NCI-H1092 (cell line): ENCODE measurements around the gene QRFPR.
A peak's percentile ranks its signal among the peaks of the same experiment; 100 is the strongest.
"Not testable (repeated sequence)": the region's sequence is repeated elsewhere in the genome, so short reads cannot be mapped to it uniquely, and the experiment has no call there.

Experiments used
- DNase-seq: peaks from one replicate; lab custom pipeline; 2025; lab: John Stamatoyannopoulos, UW

Gene QRFPR

DNA sequence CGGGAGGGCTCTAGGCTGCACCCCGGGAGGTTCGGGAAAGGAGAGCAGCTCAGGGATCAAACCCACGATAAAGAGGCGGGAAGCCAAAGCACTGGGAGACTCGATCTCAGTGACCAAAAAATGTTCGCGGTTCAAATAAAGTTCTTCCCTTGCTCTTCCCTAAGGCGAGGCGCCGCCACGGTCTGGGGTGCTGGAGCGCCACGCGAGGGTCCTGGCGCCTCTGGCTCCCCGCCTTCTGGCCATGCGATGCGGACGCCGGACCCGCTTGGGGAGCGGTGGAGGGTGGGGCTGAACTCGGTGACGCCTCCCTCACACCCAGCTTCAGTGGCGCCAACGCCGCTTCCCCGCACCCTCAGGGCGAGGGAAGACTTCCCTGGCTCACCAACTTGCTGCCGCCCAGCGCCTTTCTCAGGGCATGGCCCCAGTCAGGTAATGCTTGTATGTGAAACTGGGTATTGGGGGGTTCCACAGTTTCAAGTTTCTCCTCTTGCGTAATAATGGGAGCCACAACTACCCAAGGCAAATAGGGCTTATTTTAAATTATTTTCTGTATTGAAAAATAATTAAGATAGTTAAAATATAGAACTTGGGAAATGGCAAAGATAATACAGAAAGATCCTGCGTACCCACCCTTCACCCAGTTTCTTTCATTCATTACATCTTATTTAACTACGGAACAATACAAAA is at the start of gene QRFPR:
Gene QRFPR, minus strand, starts transcription at position 243 of the 687 bp plus-strand sequence. CDS start 371 bp downstream, outside the sequence.
- DNase-seq: no peak

DNA sequence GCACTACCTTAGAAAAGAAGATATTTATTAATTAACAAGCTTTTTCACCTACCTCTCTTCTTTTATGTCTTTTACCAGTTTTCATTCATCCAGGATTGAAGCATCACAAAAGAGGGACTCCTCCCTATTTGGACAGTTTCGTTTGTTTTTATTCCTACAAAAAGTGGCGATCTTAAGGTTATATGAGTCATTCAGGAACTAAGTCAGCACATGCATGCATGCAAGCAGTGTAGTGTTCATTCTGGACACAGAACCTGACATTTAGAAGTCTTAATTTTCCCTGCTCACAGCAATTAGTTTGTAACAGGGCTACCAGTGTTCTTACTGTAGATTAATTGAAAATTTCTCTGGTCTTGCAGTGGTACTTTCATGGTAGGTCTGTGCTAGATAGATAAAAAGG is 47.9 kb upstream of the QRFPR start:
- DNase-seq: no peak

- DNase-seq: peak; percentile 26
Observed at GRCh38 chr4:121421594-121421993, 40.8 kb upstream of the QRFPR start.

GRCh38 chr4:121411151-121411744 is 30.4 kb upstream of the QRFPR start:
- DNase-seq: no peak

DNA sequence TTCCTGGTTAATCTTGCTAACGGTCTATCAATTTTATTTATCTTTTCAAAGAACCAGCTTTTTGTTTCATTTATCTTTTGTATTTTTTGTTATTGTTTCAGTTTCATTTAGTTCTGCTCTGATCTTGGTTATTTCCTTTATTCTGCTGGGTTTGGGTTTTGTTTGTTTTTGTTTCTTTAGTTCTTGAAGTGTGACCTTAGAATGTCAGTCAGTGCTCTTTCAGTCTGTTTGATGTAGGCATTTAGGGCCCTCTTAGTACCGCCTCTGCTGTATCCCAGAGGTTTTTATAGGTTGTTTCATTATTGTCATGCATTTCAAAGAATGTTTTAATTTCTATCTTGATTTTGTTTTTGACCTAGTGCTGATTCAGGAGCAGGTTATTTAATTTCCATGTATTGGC is 27.7 kb upstream of the QRFPR start:
- not testable (repeated sequence) for DNase-seq

DNA sequence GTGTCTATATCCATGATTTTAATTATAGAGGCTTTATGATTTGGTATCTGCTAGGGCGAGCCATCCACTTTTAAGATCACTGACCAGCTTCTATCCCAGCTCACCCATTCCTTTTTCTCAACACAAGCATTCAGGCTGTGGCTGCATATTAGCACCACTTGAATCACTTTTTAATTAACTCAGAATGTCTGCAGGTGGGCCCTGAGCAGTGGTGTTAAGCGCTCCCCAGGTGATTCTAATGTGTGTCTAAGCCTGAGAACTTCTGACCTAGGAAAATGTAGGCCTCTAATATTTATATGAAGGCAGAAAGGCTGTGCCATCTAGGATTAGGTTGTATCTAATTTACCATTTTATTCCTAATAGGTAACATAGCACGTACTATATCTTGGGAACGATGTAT is 19.8 kb upstream of the QRFPR start:
- DNase-seq: no peak

GRCh38 chr4:121397941-121398601 is 17.3 kb upstream of the QRFPR start:
- DNase-seq: peak; percentile 74

GRCh38 chr4:121397434-121397833 is 16.6 kb upstream of the QRFPR start:
- no peak for DNase-seq

GRCh38 chr4:121392426-121393086 is 11.7 kb upstream of the QRFPR start:
- DNase-seq: no peak

DNA sequence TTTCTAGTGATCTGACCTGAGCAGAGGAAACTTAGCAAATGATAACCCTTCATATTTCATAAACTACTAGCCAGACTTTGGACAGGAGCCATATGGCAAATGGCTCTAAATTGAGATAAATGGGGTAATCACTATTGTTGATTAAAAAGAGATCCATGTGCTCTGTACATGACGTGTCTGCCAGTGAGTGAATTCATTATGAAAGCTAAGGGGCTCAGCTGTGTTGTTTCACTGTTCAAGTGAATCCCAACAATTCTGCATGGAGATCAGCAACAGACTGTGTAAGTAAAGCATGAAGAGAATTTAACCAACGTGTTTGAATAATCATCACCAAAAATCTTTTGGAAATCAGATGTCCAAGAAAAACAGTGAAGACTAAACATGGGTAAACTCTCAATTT is 9.5 kb upstream of the QRFPR start:
- no peak for DNase-seq

- no peak for DNase-seq
Observed at GRCh38 chr4:121379276-121379675, 1.5 kb downstream of the QRFPR start.

DNA sequence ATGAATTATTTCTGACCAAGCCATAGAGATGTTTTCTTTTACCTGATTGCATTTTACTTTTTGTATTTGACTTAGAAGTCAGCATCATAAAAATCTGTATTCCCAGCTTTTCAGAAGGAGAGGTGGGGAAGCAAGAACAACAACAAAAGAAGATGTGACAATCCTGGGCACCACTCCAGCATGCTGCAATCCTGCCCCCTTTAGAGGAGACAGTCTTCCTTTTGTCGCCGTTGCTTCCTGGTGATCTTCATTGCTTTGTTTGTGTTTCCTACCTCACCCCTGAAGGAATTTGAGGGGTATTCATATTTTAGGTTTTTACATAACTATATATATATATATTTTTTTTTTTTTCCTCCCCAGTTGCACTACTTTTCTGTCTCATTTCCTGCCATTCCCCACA is 3.7 kb downstream of the QRFPR start:
- DNase-seq: no peak

- DNase-seq: no peak
Observed at GRCh38 chr4:121376556-121376955, 4.3 kb downstream of the QRFPR start.

- no peak for DNase-seq
Observed at GRCh38 chr4:121376097-121376496, 4.7 kb downstream of the QRFPR start.

DNA sequence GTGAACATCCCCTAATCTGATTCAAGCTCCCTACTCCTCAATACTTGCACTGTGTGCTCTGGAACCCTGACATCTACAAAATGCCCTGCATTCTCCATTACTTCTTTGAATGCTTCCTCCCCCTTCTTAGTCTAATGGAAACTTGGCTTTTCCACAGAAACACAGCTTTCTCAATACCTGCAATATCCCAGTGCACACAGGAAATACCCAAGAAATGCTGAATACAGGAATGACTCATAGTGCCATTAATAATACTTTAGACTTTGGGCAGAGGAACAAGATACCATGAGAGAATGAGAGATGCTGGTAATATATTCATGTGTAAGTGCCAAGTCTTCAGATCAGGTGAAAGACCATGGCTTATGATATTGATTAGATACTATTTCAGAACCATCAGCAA is 5.6 kb downstream of the QRFPR start:
- no peak for DNase-seq

- no peak for DNase-seq
Observed at GRCh38 chr4:121373841-121374240, 7.0 kb downstream of the QRFPR start.

DNA sequence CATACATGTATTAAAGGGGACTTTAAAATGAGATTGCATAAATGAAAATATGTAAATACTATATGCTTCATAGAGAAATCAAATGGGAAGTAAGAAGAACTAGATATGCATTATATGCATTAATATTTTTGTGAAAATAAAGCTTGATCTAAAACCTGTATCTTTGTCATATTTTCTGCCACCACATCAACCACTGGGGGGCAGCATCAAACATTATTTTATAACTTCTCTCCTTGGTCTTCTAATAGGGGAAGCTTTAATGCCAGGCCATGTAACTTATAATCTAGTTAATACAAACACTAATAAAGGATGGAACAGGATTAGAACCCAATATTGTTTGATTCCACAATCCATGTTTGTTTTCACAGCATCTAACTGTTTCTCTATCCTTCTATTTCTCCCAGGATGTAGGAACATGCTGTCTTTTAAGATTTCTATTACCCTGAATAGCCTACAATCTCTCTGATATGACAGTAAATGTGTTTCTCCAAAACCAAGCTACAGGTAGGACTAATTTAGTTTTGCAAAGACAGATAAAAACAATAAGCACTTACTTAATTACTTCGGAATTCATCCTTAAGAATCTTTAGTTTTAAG is 10.0 kb downstream of the QRFPR start:
- peak; percentile 38 for DNase-seq

DNA sequence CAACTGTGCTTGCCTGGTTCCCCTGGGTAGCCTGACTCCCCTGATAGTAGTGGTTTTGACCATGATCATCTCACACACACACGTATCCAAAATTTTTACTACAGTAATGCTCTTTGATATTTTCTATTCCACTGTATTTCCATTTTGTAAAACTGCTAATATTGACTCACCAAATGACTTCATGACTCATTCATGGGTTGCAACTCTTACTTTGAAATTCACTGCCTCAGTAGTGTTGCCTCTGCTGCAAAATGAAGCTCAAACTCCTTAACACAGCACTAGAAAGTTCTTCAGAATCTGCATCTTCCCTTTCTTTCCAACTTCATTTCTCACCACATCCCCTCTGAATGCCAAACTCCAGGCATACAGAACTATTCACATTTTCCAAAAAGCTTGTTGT is 20.3 kb downstream of the QRFPR start:
- no peak for DNase-seq

GRCh38 chr4:121358473-121358872 is 22.3 kb downstream of the QRFPR start:
- DNase-seq: no peak

DNA sequence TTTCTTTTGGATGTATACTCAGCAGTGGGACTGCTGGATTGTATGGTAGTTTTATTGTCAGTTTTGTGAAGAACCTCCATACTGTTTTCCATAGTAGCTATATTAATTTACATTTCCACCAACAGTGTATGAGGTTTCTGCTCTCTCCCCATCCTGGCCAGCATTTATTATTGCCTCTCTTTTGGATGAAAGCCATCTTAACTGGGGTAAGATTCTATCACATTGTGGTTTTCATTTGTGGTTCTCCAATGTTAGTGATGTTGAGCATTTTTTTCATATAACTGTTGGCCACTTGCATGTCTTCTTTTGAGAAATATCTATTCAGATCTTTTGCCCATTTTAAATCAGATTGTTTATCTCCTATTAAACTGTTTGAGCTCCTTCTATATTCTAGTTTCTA is 27.6 kb downstream of the QRFPR start:
- no peak for DNase-seq

GRCh38 chr4:121344098-121344497 is 36.7 kb downstream of the QRFPR start:
- DNase-seq: no peak

- DNase-seq: no peak
Observed at GRCh38 chr4:121340247-121340646, 40.6 kb downstream of the QRFPR start.

DNA sequence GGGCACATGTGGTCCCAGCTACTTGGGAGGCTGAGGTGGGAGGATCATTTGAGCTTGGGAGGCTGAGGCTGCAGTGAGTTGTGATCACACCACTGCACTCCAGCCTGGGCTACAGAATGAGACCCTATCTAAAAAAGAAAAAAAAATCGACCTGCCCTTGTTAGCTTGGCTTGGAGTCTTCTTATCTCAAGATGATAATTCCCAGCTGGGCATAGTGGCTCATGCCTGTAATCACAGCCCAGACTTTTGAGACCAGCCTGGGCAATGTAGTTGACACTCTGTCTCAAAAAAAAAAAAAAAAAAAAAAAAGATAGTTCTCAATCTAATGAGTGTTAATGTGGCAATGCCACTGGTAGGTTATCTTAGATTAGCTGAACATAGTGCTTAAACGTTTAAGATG is 41.0 kb downstream of the QRFPR start:
- no peak for DNase-seq
